ENCODE results near the gene TSPAN16. TPM values are rescaled to one million over a fixed set of nuclear protein-coding genes. Genes with fewer than 3 reads are reported as not detected.

Gene TSPAN16
- total and polyA plus RNA-seq, 2 of the 13 experiments (the other 11 are each of a cell fraction or from before 2014, with no cell fraction given) = not detected

- TF ChIP-seq ZBTB20 (CRISPR knock-in tag; IDR thresholded peaks at IDR 0.05; ENCODE audit: borderline replicate concordance, low read depth) = peak; percentile 96; the same call in 1 of the 2 replicates
- TF ChIP-seq ZNF740 (CRISPR knock-in tag; IDR thresholded peaks at IDR 0.05) = peak; percentile 54; the same call in 1 of the 2 replicates
- TF ChIP-seq RFX5 (IDR thresholded peaks at IDR 0.05; ENCODE audit: low read depth, low read length) = no peak
- TF ChIP-seq ZNF362 (CRISPR knock-in tag; IDR thresholded peaks at IDR 0.05; ENCODE audit: borderline replicate concordance) = peak; percentile 81; the same call in 1 of the 2 replicates
- peak; percentile 68 for TF ChIP-seq PHF8 (CRISPR knock-in tag; IDR thresholded peaks at IDR 0.05)
- peak; percentile 88; the same call in 1 of the 2 replicates for TF ChIP-seq ZNF44 (CRISPR knock-in tag; IDR thresholded peaks at IDR 0.05)
- TF ChIP-seq ZNF275 (CRISPR knock-in tag; IDR thresholded peaks at IDR 0.05; ENCODE audit: borderline replicate concordance) = peak; percentile 81; the same call in 1 of the 2 replicates
- TF ChIP-seq IRF1 (CRISPR knock-in tag; IDR thresholded peaks at IDR 0.05; ENCODE audit: low read depth) = 0 out of 2 replicates have a peak, but pooled peaks have one; percentile 52
- TF ChIP-seq KLF12 (CRISPR knock-in tag; IDR thresholded peaks at IDR 0.05; ENCODE audit: borderline replicate concordance) = peak; percentile 100
- TF ChIP-seq MED8 (CRISPR knock-in tag; IDR thresholded peaks at IDR 0.05; ENCODE audit: insufficient replicate concordance) = peak; percentile 82
- TF ChIP-seq E2F2 (CRISPR knock-in tag; IDR thresholded peaks at IDR 0.05; ENCODE audit: borderline replicate concordance) = peak; percentile 55; the same call in 1 of the 2 replicates
- peak; percentile 64 for TF ChIP-seq FOXA1 (IDR thresholded peaks at IDR 0.05)
- peak; percentile 99 for TF ChIP-seq FOXA1 (CRISPR knock-in tag; IDR thresholded peaks at IDR 0.05)
- no peak; the same call in 1 of the 2 replicates for TF ChIP-seq REXO4 (CRISPR knock-in tag; IDR thresholded peaks at IDR 0.05; ENCODE audit: borderline replicate concordance)
- TF ChIP-seq ZNF616 (CRISPR knock-in tag; IDR thresholded peaks at IDR 0.05; ENCODE audit: low read depth) = peak; percentile 54
- no peak for TF ChIP-seq ZNF234 (CRISPR knock-in tag; conservative IDR thresholded peaks at IDR 0.05)
- peak; percentile 91 for TF ChIP-seq U2AF1 (optimal IDR thresholded peaks at IDR 0.05; ENCODE audit: low read depth, low read length)
- TF ChIP-seq SATB2 (CRISPR knock-in tag; IDR thresholded peaks at IDR 0.05) = 0 out of 2 replicates have a peak, but pooled peaks have one; percentile 74
- peak; percentile 95 for TF ChIP-seq IRF9 (CRISPR knock-in tag; IDR thresholded peaks at IDR 0.05; ENCODE audit: borderline replicate concordance)
- peak; percentile 79; the same call in 1 of the 2 replicates for TF ChIP-seq ZNF343 (CRISPR knock-in tag; IDR thresholded peaks at IDR 0.05)
- no peak for TF ChIP-seq ZNF20 (CRISPR knock-in tag; IDR thresholded peaks at IDR 0.05)
- TF ChIP-seq ZNF260 (CRISPR knock-in tag; IDR thresholded peaks at IDR 0.05; ENCODE audit: borderline replicate concordance, low read depth) = no peak
- TF ChIP-seq NR2F1 (CRISPR knock-in tag; IDR thresholded peaks at IDR 0.05) = peak; percentile 62 to 77
- no peak for TF ChIP-seq RAD51 (IDR thresholded peaks at IDR 0.05; ENCODE audit: borderline replicate concordance)
- peak; percentile 96 for TF ChIP-seq IRX3 (CRISPR knock-in tag; IDR thresholded peaks at IDR 0.05; ENCODE audit: borderline replicate concordance, low read depth)
Observed at GRCh38 chr19:11265785-11266236, 30.1 kb upstream of the TSPAN16 start (continued).
